Panc1 (cell line): ENCODE results near the gene IRF8. TPM values are rescaled to one million over a fixed set of nuclear protein-coding genes. Genes with fewer than 3 reads are reported as not detected.

Experiments used
- ATAC-seq: fragments of 200-7000 bp; cut with Tn5 transposase; 2 replicates; pipeline ENCODE4 v1.9.1; 2020; ENCODE audit warnings: mild to moderate bottlenecking, moderate library complexity
- BruUV-seq: library from RNA; stranded (reverse); fragments of 400-500 nt; replicated peaks from 2 replicates; lab custom pipeline; 2021; lab: Mats Ljungman, UMichigan
- CTCF ChIA-PET: fragments of 300-600 bp; sonication (Branson Sonifier 250); formaldehyde crosslinking; loops from one replicate; lab custom pipeline; 2022; ENCODE audit warnings: antibody characterized with exemption; lab: Charles Lee
- POLR2A ChIA-PET: fragments of 300-600 bp; sonication (Branson Sonifier 250); formaldehyde crosslinking; loops from one replicate; lab custom pipeline; 2022; ENCODE audit warnings: antibody characterized with exemption; lab: Charles Lee
- DNase-seq: peaks from one replicate; pipeline ENCODE4 v3.0.0-alpha.2; 2010; ENCODE audit warnings: low read depth, low spot score
- H3K27ac ChIP-seq: 2 replicates; pipeline ENCODE4 v1.5.1; 2011; ENCODE audit warnings: mild to moderate bottlenecking, low read length, inconsistent platforms
- H3K27me3 ChIP-seq: fragments of 200-500 bp; sonication (Bioruptor generic); 2 replicates; pipeline ENCODE4 v1.6.0; 2014; ENCODE audit warnings: low read length, inconsistent platforms; ENCODE audit not compliant: control insufficient read depth, insufficient read depth
- H3K36me3 ChIP-seq: fragments of 200-500 bp; sonication (Bioruptor generic); 2 replicates; pipeline ENCODE4 v1.5.1; 2014; ENCODE audit warnings: inconsistent platforms, mild to moderate bottlenecking, low read length, moderate library complexity; ENCODE audit not compliant: control insufficient read depth, insufficient read depth
- H3K4me1 ChIP-seq: 2 replicates; pipeline ENCODE4 v1.5.1; 2011; ENCODE audit warnings: inconsistent platforms, mild to moderate bottlenecking, low read length, moderate library complexity; ENCODE audit not compliant: control insufficient read depth, insufficient read depth
- H3K4me3 ChIP-seq, 2 experiments: 2 replicates each; pipeline ENCODE4 v1.5.1; 2011 to 2012; ENCODE audit warnings: low read depth in 2 of 2, low read length in 2 of 2, mild to moderate bottlenecking in 2 of 2, inconsistent platforms in 1 of 2, moderate library complexity in 1 of 2
- H3K9me3 ChIP-seq: fragments of 200-500 bp; sonication (Bioruptor generic); 2 replicates; pipeline ENCODE4 v1.5.1; 2014; ENCODE audit warnings: low read depth, mild to moderate bottlenecking, inconsistent platforms, low read length, moderate library complexity; ENCODE audit not compliant: control insufficient read depth, insufficient read depth
- CTCF ChIP-seq: fragments of 450-650 bp; IDR thresholded peaks from 2 replicates; pipeline ENCODE4 v1.5.1; 2017; ENCODE audit warnings: mild to moderate bottlenecking
- POLR2AphosphoS5 ChIP-seq: IDR thresholded peaks from 2 replicates; pipeline ENCODE4 v1.6.1; 2012; ENCODE audit warnings: mild to moderate bottlenecking, low read depth, low read length, moderate library complexity
- REST ChIP-seq, 2 experiments: IDR thresholded peaks; 2 replicates each; pipeline ENCODE4 v1.6.1; 2011 to 2012; ENCODE audit warnings: low read depth in 2 of 2, control low read depth in 1 of 2, low read length in 1 of 2, mild to moderate bottlenecking in 1 of 2, moderate library complexity in 1 of 2; ENCODE audit not compliant: insufficient read depth in 1 of 2
- SIN3A ChIP-seq: IDR thresholded peaks from 2 replicates; pipeline ENCODE4 v1.6.1; 2012; ENCODE audit warnings: low read depth, mild to moderate bottlenecking, low read length, moderate library complexity, borderline replicate concordance; ENCODE audit not compliant: insufficient read depth
- TCF7L2 ChIP-seq: IDR thresholded peaks from 2 replicates; pipeline ENCODE4 v1.6.1; 2011; ENCODE audit warnings: mild to moderate bottlenecking, low read depth, low read length, inconsistent platforms
- in situ Hi-C: cut with HindIII; loops from 2 replicates; pipeline ENCODE4 v1.10.0; 2016; ENCODE audit warnings: low sequenced_read_pairs, low pct_unique_long_range_greater_than_20kb
- intact Hi-C: fragments of 100-400 bp; cut with micrococcal nuclease; formaldehyde crosslinking; loops from one replicate; pipeline ENCODE4 v1.10.0; 2022; ENCODE audit not compliant: unreplicated experiment
- total RNA-seq: library from RNA; stranded (reverse); gene quantifications from one replicate; pipeline ENCODE4 v1.2.1, GENCODE V29; 2021; ENCODE audit not compliant: unreplicated experiment

The IRF8 gene
- total RNA-seq, 1 experiment from 2014 or later: 0.62 TPM

GRCh38 chr16:85912211-85912974 is 13.4 kb downstream of the IRF8 start:
- no TSS peak for BruUV-seq
- no peaks in the 10 kb centered on the region for H3K27me3 ChIP-seq

GRCh38 chr16:85913141-85913601 is 14.2 kb downstream of the IRF8 start:
- no peaks in the 10 kb centered on the region for H3K36me3 ChIP-seq
- POLR2A ChIA-PET: no interaction called here
- H3K4me3 ChIP-seq: no peak overlapping the region
- CTCF ChIA-PET: no interaction called here
- DNase-seq: no peak
- no peaks in the 10 kb centered on the region; the same call in 1 of the 2 replicates for H3K4me1 ChIP-seq
- ATAC-seq: no peak
- BruUV-seq: no TSS peak
- intact Hi-C loops: no loop called here
- TF ChIP-seq TCF7L2: no peak
- TF ChIP-seq SIN3A: no peak
- TF ChIP-seq CTCF: no peak
- TF ChIP-seq POLR2AphosphoS5: no peak
- TF ChIP-seq REST (IDR thresholded peaks at IDR 0.05; ENCODE audit: insufficient read depth in 1 of 2, low read depth in 2 of 2, low read length in 1 of 2): no peak
- H3K27me3 ChIP-seq: no peaks in the 10 kb centered on the region
- in situ Hi-C loops: no loop called here
- no peak overlapping the region for H3K27ac ChIP-seq
- no peaks in the 10 kb centered on the region for H3K9me3 ChIP-seq

More at GRCh38 chr16:85912211-85912974, 13.4 kb downstream of the IRF8 start:
- no peak for ATAC-seq
- intact Hi-C loops: no loop called here
- Histone ChIP-seq H3K9me3 (no peaks in the 10 kb centered on the region), H3K36me3 (no peaks in the 10 kb centered on the region), H3K4me1 (no peaks in the 10 kb centered on the region; the same call in 1 of the 2 replicates), H3K27ac (no peak overlapping the region), H3K4me3 (no peak overlapping the region)
- CTCF ChIA-PET: no interaction called here
- in situ Hi-C loops: no loop called here
- no peak for DNase-seq
- TF ChIP-seq CTCF (no peak), REST (IDR thresholded peaks at IDR 0.05; ENCODE audit: insufficient read depth in 1 of 2, low read depth in 2 of 2, low read length in 1 of 2) (no peak), SIN3A (no peak), POLR2AphosphoS5 (no peak), TCF7L2 (no peak)
- POLR2A ChIA-PET: interaction anchor here (0.6 kb wide), 1 partner anchor 9 kb away, joined by 3 read pairs; no protein-coding TSS in a partner anchor
